T-helper 2 cell (primary cell): ENCODE data around the gene PITPNB.

Experiments
- DNase-seq, 5 experiments: peaks; one replicate each; pipeline versions ENCODE4 v3.0.0 to v3.0.0-alpha.2; 2012 to 2022

The PITPNB gene

DNA sequence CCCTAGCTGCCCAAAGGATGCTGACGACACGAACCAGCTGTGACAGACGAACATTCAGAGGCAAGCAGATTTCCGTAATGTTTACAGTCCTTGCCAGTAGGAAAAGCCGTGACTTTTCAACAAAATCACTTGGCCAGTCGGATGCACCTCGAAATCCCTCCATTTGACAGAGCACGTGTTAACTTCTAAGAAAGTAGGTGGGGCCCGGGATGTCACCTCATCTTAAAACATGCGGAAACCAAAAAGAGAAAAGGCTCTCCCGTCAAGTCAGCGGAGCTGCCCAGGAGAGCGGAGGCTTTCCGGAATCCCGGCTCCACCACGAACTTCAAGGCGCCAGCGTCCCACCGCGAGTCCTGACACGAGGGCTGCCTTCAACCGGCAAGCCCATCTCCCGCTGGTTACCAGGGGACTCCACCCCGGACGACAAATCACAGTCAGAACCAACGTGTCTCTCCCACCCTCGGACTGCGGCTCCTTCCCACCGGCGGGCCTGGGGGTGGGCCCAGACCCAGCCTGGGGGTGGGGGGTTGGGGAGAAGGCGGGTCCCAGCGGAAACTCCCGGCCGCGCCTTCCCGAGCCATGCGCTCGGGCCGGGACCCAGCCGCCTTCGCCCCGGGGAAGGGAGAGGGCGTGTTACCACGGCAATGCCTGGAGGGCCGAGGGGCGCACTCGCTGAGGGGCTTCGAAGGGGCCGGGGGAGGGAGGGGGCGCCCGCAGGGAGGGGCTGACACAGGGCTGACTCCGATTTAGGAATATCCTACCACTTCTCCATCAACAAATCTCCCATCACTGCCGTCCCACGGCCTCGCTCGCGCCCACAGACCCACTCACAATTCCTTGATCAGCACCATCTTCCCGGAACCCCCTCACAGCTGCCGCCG is 475 bp downstream of the PITPNB start:
- DNase-seq: peak; percentile 21 to 60 (median 36)

DNA sequence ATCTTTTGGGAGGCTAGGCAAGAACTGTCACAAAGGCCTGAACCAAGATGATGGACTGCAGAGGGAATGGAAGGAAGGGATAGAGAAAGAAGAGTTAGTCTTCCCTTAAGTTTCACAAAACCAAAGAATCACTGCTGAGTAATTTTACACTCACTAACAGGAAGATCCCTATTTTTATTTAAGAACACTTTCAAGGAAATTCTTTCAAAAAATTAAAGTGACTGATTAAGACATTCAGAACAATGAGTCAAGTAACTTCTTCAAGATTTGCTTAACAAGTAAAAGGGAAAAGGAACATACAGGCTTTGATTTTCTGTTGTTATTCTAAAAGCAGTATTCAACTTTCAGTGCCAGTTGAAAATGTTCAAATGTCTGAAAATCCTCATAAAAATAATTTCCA is 3.1 kb downstream of the PITPNB start:
- DNase-seq: no peak

DNA sequence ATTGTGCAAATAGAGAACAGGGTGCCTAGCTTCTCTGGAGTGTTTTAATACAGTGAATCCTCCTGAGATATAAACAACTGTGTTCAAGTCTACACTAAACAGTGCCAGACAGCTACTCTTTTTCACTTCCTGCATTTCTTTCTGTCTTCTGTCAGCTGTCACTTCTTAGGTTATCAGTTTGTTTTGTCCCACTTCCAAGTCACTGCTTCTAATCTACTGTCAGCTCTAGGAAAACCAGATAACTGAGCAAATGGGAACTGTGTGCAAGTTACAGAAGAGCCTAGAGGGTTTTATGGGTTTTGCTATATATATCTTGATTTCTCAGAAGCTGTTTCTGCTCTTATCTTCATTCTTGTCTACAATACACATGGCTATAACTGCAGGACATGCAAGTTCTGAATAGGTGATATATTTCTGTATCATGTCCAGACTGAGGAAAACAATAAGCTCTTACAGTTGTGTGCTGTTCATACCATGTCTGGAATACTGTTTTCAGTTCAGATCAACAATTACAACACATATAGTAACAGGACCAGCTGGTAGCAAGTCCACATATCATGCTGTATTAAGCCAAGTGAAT is 5.8 kb downstream of the PITPNB start:
- DNase-seq: no peak

DNA sequence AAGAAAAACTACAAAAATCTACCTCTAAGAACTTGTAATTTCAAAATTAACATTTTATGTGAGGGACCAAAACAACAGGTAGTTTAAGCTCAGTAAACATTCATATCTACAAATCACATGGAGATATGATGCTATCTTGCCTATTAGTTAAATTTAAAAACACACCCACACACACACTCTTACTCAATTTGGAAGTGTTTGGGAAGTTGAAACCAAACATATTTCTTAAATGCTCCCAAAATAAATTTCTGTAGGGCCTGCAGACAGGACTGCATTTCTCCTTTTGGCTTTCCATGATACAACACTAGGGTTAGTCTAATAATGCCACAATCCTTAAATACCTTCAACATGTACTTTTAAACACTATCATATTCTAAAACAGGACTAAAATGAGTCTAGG is 7.0 kb downstream of the PITPNB start:
- DNase-seq: no peak

DNA sequence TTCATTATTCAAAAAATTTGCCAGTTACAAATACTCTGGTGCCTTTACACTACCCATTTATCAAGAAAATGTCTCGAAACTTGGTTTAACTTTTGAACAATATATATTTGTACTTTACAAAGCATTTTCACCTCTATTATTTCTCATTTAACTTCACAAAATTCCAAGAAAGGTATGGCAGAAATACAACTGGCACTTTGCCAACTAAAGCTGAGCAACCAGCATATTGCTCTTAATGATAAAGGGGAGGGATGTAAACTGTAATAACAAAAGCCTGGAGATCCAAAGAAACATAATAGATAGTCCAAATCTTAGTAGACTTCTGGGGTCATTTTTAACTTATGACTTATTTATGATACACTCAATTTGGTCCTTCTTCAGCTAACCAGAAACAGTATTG is 7.7 kb downstream of the PITPNB start:
- DNase-seq: no peak

DNA sequence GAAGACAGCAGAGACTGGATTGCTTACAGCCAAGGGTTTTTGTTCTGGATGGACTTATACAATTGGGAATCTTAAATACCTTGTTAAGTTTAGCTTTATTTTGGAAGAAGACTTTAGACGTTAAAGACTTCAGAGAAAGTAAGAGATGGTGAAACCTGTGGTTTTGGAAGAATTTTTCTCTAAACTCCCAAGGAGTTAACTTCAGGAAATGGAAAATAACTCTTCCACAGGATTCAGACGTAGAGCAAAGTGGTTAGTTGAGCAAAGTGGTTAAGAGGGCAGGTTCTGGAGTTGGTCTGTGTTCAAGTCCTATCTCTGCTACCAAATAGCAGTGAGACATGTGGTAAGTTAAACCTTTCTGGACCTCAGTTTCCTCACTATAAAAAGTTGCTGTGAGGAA is 12.8 kb downstream of the PITPNB start:
- no peak for DNase-seq

DNA sequence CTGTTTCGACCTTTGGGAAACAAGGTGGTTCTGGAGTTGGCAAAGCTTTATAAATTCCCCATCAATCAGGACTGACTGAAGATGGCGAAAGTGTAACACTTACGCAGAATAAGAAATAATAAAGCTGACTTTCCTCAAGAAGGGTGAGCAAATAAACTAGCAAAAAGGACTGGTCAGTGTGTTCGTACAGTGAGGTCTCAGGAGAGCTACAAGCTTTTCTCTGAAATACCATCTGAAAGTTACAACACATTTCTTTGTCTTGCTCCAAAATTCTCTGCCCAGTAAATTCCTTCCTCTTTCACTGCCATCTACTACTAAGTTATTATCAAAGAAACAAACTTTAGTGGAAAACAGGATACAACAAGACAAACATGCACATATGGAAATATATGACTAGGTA is 13.4 kb downstream of the PITPNB start:
- DNase-seq: no peak

DNA sequence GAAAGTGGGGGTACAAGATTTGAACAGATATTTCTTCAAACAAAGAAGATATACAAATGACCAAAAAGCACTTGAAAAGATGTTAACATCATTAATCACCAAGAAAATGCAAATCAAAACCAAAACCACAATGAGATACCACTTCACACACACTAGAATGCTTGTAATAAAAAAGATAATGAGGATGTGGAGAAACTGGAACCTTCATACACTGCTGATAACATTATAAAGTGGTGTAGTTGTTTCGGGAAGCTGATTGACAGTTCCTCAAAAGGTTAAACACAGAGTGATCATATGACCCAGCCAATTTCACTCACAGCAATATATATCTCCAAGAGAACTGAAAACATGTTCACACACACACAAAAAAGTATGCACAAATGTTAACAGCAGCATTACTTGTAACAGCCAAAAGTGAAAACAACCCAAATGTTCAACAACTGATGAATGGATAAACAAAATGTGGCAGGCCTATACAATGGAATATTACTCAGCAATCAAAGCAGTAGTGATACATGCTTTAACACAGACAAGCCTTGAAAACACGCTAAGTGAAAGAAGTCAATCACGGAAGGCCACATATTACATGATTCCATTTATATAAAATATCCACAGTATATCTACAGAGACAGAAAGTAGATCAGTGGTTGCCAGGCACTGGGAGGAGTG is 15.1 kb downstream of the PITPNB start:
- peak in 1 of 5 experiments; percentile 63 for DNase-seq

DNA sequence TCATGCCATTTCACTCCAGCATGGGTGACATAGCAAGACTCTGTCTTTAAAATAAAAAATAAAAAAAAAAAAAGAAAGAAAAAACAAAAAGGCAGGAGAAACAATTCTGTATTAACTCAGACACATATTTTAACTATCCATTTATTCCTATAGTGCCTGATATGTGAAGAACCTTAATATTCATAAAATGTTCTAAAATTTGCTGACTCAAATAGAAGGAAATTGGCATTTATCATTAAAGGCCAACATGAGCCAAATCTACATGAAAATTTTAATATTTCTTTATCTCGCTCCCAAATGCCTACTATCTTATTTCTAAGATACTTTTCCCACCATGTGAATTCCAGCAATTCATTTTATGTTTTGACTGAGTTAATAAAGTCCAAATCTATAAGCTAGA is 18.9 kb downstream of the PITPNB start:
- DNase-seq: no peak

DNA sequence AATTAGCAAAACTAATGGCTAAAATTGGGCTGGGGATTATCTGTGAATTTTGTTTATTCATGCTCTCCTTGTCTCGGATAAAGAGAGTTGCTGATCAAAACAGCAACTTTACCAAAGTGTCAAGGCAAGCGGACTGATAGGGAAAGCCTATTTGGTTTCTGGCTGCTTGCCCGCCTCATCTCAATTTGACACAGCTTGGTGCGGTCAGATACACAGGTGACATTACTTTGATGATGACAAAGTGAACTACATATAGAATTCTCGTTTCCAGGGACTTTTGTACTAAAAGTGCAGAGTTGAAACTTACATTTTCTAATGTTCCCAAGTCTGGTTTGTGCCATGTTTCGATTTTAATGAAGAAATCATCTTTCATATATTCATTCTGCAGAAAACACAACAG is 22.8 kb downstream of the PITPNB start:
- peak in 1 of 5 experiments; percentile 68 for DNase-seq

DNA sequence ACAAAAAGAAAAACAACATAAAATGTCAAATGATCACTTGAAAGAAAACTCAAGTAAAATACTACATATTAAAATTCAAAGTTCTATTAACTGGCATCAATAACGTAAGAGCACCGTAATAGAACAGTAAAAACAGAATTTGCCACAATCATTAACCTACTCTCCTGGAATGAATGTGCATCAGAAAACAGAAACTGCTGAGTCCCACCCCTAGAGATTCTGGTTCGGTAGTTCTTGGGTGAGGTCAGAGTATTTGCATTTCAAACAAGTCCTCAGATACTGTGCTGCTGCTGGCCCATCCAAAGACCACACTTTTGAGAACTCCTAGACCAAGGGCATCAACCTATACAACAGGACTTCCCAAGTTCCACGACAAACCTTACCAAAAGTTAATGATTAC is 23.5 kb downstream of the PITPNB start:
- peak in 1 of 5 experiments; percentile 61 for DNase-seq

DNA sequence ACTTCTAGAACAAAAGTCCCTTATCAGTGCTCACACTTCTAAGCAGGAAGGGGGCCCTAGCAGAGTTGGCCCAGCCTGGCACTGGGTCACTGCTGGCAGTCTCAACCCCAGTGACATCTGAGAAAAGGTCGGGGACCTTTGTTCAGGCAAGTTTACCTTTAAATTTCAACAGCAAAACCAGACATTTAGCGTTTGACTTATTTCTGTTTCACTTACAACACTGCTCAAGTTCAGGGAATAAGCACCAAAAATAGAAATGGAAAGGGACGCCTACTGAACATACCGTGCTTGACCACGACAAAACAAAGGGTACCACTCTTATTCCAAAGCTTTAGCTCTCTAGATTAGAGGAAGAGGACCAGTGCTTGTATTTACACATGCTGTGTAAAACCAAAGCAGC is 26.2 kb downstream of the PITPNB start:
- DNase-seq: no peak

DNA sequence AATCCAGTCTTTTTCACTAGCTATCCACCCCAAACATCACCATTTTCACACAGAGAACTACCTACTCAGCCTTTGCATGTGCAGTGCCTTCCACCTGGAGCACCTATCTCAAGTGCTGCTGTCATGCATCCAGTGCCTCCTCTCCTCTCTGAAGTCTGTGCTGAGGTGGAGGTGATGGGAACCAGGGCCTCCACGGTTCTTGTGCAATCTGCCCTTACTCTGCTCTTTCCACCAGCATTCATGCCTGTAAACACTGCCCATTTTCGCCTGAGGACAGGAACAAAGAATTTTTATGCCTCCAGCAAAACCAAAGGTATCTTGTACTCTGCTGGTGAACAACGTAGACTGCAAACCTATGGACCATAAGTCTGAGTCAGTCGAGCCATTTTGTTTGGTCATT is 27.0 kb downstream of the PITPNB start:
- no peak for DNase-seq

DNA sequence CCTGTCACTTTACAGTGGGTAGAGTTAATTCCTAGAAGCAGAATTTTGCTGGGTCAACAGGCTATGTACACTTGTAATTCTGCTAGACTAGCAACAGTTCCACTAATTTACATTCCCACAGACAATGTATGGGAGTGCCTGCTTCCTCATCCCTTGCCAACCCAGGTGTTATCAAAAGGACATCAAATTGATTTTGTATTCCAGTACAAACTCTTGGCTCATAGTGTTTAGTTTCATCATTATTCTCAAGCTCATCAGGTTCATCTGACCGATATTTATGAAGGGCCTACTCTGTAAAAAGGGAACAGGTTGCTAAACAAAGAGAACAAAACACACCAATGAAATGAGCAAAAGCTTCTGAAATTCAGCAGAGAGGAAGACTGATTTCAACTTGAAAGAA is 30.7 kb downstream of the PITPNB start:
- DNase-seq: no peak

DNA sequence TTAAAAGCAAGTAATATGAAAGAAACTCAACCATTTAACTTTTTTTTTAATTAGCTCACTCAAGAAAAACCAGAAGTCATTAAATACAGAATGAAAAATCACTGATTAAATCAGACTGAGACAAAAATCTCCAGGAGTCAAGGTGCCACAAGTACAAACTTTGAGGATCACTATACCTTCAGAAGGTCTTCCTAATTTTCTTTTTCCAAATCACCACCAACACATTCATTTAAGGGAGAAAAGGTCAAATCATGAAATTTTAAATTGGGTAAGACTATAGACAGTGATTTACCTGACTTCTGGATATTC is 32.3 kb downstream of the PITPNB start:
- no peak for DNase-seq

DNA sequence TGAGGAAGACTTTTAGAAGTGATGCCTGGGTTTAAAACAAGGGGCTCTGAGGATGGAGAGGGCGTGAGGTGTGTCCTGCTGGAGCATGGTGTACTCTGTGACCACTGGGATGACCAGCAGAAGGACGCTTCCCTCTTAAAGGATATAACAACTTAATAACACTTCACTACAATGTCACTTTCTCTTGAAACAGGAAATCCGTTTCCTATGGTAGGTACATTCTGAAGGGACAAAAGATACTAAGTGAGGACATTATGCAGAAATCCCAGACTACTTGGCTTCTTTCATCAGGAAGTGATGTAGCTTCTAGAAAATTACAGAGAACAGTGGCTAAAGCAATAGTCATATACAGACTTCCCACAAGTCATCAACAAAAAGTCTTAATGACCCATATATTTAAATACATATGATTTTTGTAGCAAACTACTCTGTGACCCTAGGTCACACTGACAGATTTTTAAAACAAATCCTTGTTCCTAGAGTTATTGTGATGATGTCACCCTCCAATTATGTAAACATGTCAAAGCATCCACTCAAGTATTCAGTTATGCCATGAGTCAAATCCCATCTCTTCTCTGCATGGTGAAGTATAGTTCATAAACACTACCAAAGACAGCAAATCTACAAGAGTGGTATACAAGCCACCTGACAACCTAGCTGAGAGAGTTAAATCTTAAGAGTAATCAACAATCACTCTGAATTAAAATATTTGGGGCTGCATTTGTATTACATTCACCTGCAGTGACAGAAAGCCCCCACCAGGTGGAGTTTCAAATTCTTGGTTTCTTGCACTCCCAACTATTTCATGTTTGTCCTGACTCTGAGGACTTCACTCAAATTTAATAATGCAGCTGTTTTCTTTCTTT is 32.8 kb downstream of the PITPNB start:
- DNase-seq: peak in 4 of 5 experiments; percentile 4 to 37 (median 13)

DNA sequence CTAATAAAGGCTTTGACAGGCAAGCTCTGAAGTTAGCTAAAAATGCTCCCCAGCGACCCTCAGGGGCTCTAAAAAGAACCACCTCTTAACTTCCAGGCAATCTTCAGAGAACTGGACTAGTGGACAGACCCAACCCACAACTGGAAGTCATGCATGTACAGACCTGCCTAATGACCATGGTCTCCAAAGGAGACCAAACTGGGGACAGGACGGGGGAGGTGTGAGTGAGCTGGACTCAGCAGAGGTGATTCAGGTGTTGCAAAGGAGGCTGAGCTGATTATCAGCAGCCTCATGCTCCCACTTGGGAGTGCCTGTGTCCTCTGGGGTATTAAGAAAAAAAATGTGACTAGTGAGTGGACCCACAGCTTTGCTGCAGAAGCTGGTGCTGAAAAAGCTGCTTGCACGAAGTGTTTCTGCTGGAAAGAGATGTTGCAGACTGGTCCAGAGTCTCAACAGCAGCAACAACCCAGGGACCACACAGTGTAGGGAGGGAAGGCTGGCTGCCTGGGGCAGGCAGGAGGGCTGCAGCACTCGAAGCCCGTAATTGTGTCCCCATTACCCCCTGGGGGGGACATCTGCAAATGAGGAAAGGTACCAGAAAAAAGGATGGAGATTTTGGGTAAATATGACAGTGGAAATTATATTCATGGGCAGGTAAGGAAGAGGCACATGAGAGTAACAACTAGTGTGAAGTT is 35.3 kb downstream of the PITPNB start:
- DNase-seq: no peak

DNA sequence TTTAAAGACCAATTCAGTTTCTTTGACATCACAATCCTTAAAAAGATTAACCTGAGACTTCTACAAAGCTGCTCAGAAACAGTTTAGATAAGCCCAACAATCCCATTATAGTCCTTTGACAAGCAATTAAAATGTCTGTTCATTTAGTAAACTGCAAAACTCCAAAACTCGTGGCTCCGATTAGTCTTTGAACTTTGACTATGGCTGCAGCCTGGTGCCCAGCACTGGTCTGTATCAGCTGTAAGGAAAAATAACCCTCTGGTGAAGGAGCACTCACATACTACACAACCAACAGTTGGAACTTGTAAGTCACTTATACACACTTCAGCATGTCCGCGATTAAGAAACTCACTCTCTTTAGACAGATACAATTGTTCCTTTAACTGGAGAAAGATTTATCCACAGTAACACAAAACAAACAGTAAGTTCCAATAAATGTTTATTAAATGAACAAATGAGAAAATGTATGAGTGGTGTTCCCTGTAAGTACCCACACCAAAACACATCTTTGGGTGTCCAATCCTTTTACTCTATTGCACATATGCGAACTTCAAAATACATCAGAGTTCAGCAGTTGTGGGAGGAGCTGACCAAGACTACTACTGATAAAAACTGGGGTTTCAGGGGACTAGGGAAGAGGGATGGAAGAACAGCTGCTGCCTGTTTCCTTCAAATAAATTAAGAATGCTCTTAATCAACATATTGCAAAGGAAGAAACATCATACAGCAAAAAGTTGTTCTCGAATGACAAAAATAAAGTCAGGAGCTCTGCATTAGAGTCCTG is 36.4 kb downstream of the PITPNB start:
- no peak for DNase-seq

DNA sequence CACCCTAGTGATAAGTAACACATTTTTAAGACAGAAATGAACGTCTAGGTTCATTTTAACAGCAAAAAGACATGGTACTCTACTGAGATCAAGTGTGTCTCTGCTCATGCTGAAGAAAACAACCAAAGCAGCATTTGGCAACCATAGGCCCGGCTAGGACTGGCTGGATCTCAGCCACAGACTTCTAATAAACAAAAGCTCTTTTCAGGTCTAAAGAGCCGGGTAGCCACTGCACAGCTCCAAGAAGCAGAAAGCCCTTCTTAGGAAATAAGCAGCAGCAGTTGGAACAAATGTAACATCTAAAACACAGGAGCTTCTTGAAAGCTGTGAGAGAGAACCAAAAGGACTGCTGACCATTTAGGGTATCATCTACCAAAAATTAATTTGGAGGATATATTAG is 37.6 kb downstream of the PITPNB start:
- no peak for DNase-seq

DNA sequence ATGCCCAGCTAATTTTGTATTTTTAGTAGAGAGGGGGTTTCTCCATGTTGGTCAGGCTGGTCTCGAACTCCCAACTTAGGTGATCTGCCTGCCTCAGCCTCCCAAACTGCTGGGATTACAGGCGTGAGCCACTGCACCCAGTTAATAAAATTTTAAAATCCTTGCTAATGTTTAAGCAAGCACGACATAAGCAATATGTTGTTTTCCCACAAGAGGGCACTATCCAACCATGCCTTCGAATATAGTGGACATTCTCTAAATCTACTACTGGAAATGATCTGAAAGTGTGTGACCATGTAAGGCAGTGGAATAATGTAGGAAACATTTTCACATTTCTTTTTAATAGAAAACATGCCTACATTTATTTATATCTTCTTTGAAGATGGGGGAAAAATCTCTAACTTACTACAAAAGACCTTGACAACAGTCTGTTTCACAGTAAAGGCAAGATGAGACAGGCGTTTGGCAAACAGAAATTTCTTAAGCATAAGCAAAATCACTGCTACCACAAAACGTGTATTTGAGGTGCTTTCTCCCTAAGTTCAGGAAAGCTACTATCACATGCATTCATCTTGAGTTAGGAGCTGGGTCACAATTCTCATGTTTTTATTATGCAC is 38.2 kb downstream of the PITPNB start:
- DNase-seq: peak in 1 of 5 experiments; percentile 59

DNA sequence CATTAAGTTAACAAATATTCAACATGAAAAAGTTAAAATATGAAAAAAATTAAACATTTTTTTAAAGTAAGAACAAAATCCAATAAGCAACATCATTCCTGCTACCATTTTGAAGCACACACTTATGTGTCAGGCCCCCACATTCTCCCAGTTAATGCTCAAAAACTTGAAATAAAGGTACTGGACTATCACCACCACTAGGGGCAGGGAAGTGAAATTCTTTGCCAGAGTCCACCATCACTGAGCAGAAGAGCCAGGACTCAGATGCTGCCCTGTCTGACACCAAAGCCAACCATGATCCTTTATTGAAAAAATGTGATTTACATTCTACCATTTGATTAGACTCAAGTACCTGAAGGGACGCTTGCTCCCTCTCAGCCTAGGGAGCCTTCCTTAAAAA is 39.1 kb downstream of the PITPNB start:
- DNase-seq: peak in 1 of 5 experiments; percentile 37
